ENCODE results near the gene CUL4A.

DNA sequence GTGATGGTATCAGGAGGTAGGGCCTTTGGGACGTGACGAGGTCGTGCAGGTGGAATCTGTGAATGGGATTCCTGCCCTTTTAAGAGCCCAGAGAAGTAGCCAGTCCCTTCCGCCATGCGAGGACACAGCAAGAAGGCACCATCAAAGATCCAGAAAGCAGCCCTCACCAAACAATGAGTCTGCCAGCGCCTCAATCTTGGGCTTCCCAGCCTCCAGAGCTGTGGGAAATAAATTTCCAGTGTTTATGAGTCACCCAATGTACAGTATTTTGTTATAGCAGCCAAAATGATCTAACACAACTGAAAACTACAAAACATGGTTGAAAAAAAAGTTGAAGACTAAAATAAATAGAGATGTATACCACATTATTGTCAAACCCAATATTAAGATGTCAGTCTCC is 70.7 kb downstream of the CUL4A start:
- TF ChIP-seq, protein P1, sequence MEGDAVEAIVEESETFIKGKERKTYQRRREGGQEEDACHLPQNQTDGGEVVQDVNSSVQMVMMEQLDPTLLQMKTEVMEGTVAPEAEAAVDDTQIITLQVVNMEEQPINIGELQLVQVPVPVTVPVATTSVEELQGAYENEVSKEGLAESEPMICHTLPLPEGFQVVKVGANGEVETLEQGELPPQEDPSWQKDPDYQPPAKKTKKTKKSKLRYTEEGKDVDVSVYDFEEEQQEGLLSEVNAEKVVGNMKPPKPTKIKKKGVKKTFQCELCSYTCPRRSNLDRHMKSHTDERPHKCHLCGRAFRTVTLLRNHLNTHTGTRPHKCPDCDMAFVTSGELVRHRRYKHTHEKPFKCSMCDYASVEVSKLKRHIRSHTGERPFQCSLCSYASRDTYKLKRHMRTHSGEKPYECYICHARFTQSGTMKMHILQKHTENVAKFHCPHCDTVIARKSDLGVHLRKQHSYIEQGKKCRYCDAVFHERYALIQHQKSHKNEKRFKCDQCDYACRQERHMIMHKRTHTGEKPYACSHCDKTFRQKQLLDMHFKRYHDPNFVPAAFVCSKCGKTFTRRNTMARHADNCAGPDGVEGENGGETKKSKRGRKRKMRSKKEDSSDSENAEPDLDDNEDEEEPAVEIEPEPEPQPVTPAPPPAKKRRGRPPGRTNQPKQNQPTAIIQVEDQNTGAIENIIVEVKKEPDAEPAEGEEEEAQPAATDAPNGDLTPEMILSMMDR (IDR thresholded peaks at IDR 0.05; ENCODE audit: insufficient read depth, low read depth, low read length) = no peak
- TF ChIP-seq EZH2 (IDR thresholded peaks at IDR 0.05; ENCODE audit: insufficient read depth, low read length) = no peak
